Nephron (organoid): ENCODE data around the gene NOL4L.

Experiments
- H3K27ac Mint-ChIP-seq, 3 experiments: 2 replicates each; pipeline ENCODE4 v1.8.0; 2020; ENCODE audit warnings: mixed read lengths in 3 of 3, mild to moderate bottlenecking in 2 of 3, moderate library complexity in 1 of 3
- H3K27me3 Mint-ChIP-seq: 2 replicates; pipeline ENCODE4 v1.8.0; 2021; ENCODE audit warnings: low read depth, mild to moderate bottlenecking, moderate library complexity, mixed read lengths
- H3K36me3 Mint-ChIP-seq: 2 replicates; pipeline ENCODE4 v1.8.0; 2020; ENCODE audit warnings: low read depth, mixed read lengths
- H3K4me1 Mint-ChIP-seq: 2 replicates; pipeline ENCODE4 v1.8.0; 2020; ENCODE audit warnings: mixed read lengths
- H3K4me3 Mint-ChIP-seq, 3 experiments: 2 replicates each; pipeline ENCODE4 v1.8.0; 2020; ENCODE audit warnings: mild to moderate bottlenecking in 3 of 3, mixed read lengths in 3 of 3, moderate library complexity in 2 of 3
- H3K9me3 Mint-ChIP-seq: 2 replicates; pipeline ENCODE4 v1.8.0; 2020; ENCODE audit warnings: mixed read lengths
- TF ChIP-seq, protein P1 (sequence below), 3 experiments: fragments of 200-600 bp; sonication (generic); IDR thresholded peaks; one replicate each; pipeline ENCODE4 v1.5.0; 2021; ENCODE audit warnings: antibody characterized with exemption in 3 of 3; ENCODE audit not compliant: unreplicated experiment in 3 of 3

Gene NOL4L

DNA sequence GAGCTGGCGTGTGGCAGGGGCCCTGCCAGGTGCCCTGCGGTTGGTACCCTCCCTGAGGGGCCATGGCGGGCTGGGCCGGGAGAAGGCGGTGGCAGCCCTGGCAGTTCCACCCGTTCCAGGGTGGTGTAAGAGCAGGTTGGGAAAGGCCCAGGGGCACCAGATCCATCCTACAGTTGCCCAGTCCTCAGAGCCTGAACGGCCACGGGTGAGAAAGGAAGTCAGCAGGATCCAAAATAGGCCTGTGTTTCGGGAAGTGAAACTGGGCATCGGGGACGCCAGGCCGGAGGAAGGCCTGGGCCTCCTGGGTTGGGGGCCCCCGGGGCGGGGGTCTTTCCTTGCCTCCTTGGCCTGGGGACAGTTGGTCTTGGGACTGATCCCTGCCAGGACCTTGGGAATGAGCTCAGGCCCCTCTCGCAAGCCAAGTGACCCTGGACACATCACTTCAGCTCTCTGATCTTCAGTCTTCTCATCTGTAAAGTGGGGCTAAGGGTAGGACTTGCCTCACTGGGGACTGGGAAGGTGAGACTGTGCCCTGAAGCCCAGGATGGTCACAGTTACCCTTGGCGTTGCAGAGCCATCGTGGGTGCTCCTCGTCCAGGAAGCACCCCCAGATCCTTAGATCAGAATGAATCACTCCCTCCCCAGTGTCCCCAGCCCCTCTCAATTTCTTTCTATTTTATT, 18.1 kb upstream of the NOL4L start:
- H3K27me3 Mint-ChIP-seq: peaks cover 8% of the 10 kb centered on the region
- no peaks in the 10 kb centered on the region for H3K9me3 Mint-ChIP-seq
- H3K4me1 Mint-ChIP-seq: no peaks in the 10 kb centered on the region
- H3K4me3 Mint-ChIP-seq: no peak overlapping the region
- H3K36me3 Mint-ChIP-seq: no peaks in the 10 kb centered on the region
- no peak overlapping the region for H3K27ac Mint-ChIP-seq
- TF ChIP-seq, protein P1, sequence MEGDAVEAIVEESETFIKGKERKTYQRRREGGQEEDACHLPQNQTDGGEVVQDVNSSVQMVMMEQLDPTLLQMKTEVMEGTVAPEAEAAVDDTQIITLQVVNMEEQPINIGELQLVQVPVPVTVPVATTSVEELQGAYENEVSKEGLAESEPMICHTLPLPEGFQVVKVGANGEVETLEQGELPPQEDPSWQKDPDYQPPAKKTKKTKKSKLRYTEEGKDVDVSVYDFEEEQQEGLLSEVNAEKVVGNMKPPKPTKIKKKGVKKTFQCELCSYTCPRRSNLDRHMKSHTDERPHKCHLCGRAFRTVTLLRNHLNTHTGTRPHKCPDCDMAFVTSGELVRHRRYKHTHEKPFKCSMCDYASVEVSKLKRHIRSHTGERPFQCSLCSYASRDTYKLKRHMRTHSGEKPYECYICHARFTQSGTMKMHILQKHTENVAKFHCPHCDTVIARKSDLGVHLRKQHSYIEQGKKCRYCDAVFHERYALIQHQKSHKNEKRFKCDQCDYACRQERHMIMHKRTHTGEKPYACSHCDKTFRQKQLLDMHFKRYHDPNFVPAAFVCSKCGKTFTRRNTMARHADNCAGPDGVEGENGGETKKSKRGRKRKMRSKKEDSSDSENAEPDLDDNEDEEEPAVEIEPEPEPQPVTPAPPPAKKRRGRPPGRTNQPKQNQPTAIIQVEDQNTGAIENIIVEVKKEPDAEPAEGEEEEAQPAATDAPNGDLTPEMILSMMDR (IDR thresholded peaks at IDR 0.05; ENCODE audit: unreplicated experiment in 3 of 3): no peak

DNA sequence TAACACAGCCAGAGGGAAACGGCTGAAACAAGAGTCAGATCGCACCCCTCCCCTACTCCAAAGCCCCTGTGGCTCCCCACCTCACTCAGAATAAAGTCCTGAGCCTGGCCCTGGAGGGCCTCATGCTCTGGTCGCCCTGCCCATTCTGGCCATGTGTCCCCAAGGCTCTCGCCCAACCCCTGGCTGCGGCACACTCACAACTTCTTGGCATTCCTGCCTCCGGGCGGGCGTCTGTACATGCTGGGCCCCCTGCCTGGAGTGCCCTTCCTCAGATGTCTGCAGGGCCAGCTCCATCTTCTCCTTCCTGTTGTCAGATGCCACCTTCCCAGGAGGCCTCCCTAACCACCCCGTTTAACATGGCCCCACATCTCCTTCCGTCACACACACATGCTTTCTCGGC, 17.1 kb upstream of the NOL4L start:
- no peak overlapping the region for H3K27ac Mint-ChIP-seq
- peaks cover 8% of the 10 kb centered on the region for H3K27me3 Mint-ChIP-seq
- H3K4me1 Mint-ChIP-seq: no peaks in the 10 kb centered on the region
- no peaks in the 10 kb centered on the region for H3K9me3 Mint-ChIP-seq
- TF ChIP-seq, protein P1 (IDR thresholded peaks at IDR 0.05; ENCODE audit: unreplicated experiment in 3 of 3): no peak
- H3K36me3 Mint-ChIP-seq: no peaks in the 10 kb centered on the region
- H3K4me3 Mint-ChIP-seq: no peak overlapping the region

DNA sequence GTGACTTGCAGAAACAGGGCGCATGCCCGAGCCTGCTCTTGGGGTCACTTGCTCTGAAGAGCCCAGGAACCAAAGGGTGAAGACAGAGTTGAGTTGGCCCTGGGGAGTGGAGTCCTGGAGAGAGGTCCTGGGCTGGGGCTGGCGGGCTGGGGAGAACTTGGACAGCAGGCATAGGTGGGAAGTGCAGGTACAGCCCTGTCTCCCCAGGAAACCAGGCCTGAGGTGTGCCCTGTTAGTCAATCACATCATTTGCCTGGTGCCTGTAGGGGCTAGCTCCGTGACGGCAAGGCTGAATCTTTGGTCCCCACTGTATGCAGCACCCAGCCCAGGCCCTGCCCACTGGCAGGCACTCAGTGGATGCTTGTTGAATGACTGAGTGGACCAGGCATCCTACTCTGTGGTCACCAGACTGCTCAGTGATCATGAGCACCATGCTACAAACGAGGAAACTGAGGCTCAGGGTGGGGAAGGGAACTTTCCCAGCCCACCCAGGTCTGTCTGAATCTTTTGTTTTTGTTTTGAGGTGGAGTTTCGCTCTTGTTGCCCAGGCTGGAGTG, 15.6 kb upstream of the NOL4L start:
- peaks cover 8% of the 10 kb centered on the region for H3K27me3 Mint-ChIP-seq
- H3K4me1 Mint-ChIP-seq: no peaks in the 10 kb centered on the region
- H3K27ac Mint-ChIP-seq: no peak overlapping the region
- no peaks in the 10 kb centered on the region for H3K9me3 Mint-ChIP-seq
- no peak overlapping the region for H3K4me3 Mint-ChIP-seq
- TF ChIP-seq, protein P1 (IDR thresholded peaks at IDR 0.05; ENCODE audit: unreplicated experiment in 3 of 3): no peak
- H3K36me3 Mint-ChIP-seq: no peaks in the 10 kb centered on the region

DNA sequence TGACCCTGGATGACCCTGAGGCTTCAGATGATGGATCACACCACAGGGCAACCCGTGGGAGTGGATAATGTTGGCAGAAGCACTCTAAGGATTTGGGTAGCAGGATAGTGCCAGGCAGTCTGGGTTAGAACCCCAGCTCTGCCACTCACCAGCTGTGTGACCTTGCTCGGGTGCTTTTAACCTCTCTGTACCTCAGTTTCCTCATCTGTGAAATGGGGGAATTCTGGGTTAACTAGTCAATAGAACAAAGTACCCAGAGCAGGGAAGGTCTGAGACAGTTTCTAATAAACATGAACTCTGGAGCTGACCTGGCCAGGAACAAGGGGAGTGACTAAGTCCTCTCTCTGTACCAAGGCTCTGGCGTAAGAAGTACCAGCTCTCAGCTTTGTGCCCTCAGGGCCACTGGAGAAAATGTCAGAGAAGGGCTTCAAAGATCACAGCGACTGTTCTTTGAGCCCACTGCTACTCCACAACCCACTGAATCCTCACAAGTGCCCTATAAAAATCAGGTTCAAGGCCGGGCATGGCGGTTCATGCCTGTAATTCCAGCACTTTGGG, 14.7 kb upstream of the NOL4L start:
- H3K36me3 Mint-ChIP-seq: no peaks in the 10 kb centered on the region
- peaks cover 13% of the 10 kb centered on the region for H3K27me3 Mint-ChIP-seq
- no peaks in the 10 kb centered on the region for H3K9me3 Mint-ChIP-seq
- TF ChIP-seq, protein P1 (IDR thresholded peaks at IDR 0.05; ENCODE audit: unreplicated experiment in 3 of 3): no peak
- H3K27ac Mint-ChIP-seq: no peak overlapping the region
- no peak overlapping the region for H3K4me3 Mint-ChIP-seq
- no peaks in the 10 kb centered on the region for H3K4me1 Mint-ChIP-seq

DNA sequence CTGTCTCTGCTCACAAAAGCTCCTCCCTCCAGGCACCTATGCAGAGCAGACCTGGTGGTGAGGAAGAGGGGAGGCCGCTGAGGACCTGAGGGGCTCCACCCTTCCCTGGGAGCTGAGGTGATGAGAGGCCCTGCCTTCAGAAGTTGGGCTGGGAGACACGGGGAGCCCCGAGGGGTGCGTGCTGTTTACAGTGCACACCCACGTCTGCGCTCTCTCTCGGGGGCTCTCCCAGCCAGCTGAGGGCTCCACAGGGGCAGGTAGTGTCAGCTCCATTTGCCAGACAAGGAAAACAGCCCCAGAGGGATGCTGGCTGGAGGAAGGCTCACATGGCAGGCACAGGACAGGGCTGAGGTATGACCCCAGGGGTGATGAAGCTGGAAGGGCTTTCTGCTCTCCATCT, 13.5 kb upstream of the NOL4L start:
- no peaks in the 10 kb centered on the region for H3K4me1 Mint-ChIP-seq
- H3K36me3 Mint-ChIP-seq: no peaks in the 10 kb centered on the region
- no peaks in the 10 kb centered on the region for H3K9me3 Mint-ChIP-seq
- H3K27ac Mint-ChIP-seq: no peak overlapping the region
- peaks cover 11% of the 10 kb centered on the region for H3K27me3 Mint-ChIP-seq
- TF ChIP-seq, protein P1 (IDR thresholded peaks at IDR 0.05; ENCODE audit: unreplicated experiment in 3 of 3): no peak
- H3K4me3 Mint-ChIP-seq: no peak overlapping the region

DNA sequence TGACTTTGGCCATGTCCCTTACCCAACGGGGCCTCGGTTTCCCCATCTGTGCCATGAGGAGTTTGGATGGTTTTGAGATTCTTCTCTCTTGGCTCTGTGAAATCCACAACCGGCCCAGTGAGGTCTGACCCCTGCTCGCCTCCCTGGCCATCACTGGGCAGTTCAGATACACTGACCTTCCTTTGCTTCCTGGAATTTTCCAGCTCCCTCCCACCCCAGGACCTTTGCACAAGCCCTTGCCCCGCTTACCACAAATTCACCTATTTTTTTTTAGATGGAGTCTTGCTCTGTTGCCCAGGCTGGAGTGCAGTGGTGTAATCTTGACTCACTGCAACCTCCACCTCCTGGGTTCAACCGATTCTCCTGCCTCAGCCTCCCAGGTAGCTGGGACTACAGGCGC, 12.6 kb upstream of the NOL4L start:
- Mint-ChIP-seq H3K27ac (no peak overlapping the region), H3K4me1 (no peaks in the 10 kb centered on the region), H3K4me3 (no peak overlapping the region), H3K27me3 (peaks cover 11% of the 10 kb centered on the region), H3K9me3 (no peaks in the 10 kb centered on the region), H3K36me3 (no peaks in the 10 kb centered on the region)
- TF ChIP-seq, protein P1 (IDR thresholded peaks at IDR 0.05; ENCODE audit: unreplicated experiment in 3 of 3): no peak
